SK-N-SH treated with all-trans-retinoic acid at 6 μM for 48 hours (cell line): ENCODE data around the gene ISX.

ENCODE experiments used
- ARNTL ChIP-seq: fragments of 450-650 bp; formaldehyde crosslinking; IDR thresholded peaks from 2 replicates; pipeline ENCODE4 v1.5.0; 2020; ENCODE audit warnings: low read depth, mild to moderate bottlenecking, moderate library complexity, borderline replicate concordance
- PPARA ChIP-seq: fragments of 250-450 bp; sonication (Bioruptor Pico); IDR thresholded peaks from 2 replicates; pipeline ENCODE4 v1.5.0; 2020; ENCODE audit warnings: mild to moderate bottlenecking, borderline replicate concordance
- ZFP30 ChIP-seq: fragments of 450-650 bp; formaldehyde crosslinking; IDR thresholded peaks from 2 replicates; pipeline ENCODE4 v1.5.0; 2022; ENCODE audit warnings: mild to moderate bottlenecking, moderate library complexity
- ZNF8 ChIP-seq: fragments of 450-650 bp; formaldehyde crosslinking; IDR thresholded peaks from 2 replicates; pipeline ENCODE4 v1.5.0; 2020; ENCODE audit warnings: mild to moderate bottlenecking, moderate library complexity

DNA sequence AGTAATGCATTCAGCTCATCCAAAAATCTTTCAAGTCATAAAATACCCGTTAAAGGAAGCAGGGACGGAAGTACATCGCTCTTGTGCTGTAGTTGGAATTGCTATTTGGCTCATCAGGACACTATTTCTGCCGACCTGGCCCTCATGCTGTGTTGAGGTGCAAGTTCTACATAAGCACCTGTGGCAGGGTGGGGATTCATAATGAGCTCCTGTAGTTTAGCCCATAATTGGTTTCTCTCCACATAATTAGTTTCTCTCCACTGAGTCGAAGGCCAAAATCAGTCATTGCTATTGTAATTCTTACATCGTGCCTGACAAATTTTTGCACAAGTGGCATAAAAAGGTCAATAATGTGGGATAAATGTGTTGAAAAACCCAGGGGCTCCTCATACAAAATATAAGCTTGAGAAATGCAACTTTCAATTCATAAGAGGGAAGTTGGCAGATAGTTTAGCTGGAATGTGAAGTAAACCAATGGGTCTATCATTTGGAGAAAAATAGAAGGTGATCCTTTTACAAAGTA, 14.9 kb upstream of the ISX start:
- no peak for TF ChIP-seq ZNF8
- no peak for TF ChIP-seq ZFP30 (CRISPR knock-in tag)
- TF ChIP-seq ARNTL (CRISPR knock-in tag), result no peak
- no peak for TF ChIP-seq PPARA (CRISPR knock-in tag)
